ENCODE measurements around the gene MTM1. TPM values are rescaled to one million over a fixed set of nuclear protein-coding genes. Genes with fewer than 3 reads are reported as not detected.

Gene MTM1
- total RNA-seq, 1 donor from 2014 or later: 12.1 TPM

DNA sequence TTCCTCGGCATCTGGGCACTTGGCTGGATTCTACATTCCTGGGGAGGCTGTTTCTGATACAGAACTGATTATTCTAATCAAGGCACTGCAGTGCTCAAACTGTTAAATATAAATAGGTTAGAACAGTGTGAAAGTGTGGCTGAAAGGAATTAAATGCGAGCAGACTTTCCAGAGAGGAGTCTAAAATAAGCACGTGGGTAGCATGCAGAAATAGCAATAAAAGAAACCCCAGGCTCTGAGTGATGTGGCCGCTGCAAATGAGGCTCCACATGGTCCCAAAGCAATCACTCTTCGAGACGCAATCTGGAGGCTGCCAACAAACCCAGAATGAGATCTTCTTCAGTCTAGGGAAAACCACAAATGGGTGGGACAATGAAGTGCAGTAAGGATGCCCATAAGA is 30.6 kb upstream of the MTM1 start:
- peaks cover 28% of the 10 kb centered on the region for H3K9me3 Mint-ChIP-seq (ENCODE audit: low read depth)
- DNase-seq (ENCODE audit: low spot score, unreplicated experiment): no peak
- H3K4me3 Mint-ChIP-seq (ENCODE audit: low read depth): no peak overlapping the region
- no peaks in the 10 kb centered on the region for H3K4me1 Mint-ChIP-seq (ENCODE audit: low read depth)
- TF ChIP-seq CTCF (IDR thresholded peaks at IDR 0.05; ENCODE audit: unreplicated experiment): no peak
- no peak overlapping the region for H3K27ac Mint-ChIP-seq
- peaks cover 3% of the 10 kb centered on the region for H3K27me3 Mint-ChIP-seq
- no peaks in the 10 kb centered on the region for H3K36me3 Mint-ChIP-seq (ENCODE audit: insufficient read depth)

GRCh38 chrX:150540965-150541364 is 27.5 kb upstream of the MTM1 start:
- Mint-ChIP-seq H3K27me3 (peaks cover 3% of the 10 kb centered on the region), H3K4me3 (ENCODE audit: low read depth) (no peak overlapping the region), H3K36me3 (ENCODE audit: insufficient read depth) (no peaks in the 10 kb centered on the region), H3K27ac (no peak overlapping the region), H3K9me3 (ENCODE audit: low read depth) (peaks cover 12% of the 10 kb centered on the region), H3K4me1 (ENCODE audit: low read depth) (no peaks in the 10 kb centered on the region)
- no peak for DNase-seq (ENCODE audit: low spot score, unreplicated experiment)
- TF ChIP-seq CTCF (IDR thresholded peaks at IDR 0.05; ENCODE audit: unreplicated experiment): no peak

DNA sequence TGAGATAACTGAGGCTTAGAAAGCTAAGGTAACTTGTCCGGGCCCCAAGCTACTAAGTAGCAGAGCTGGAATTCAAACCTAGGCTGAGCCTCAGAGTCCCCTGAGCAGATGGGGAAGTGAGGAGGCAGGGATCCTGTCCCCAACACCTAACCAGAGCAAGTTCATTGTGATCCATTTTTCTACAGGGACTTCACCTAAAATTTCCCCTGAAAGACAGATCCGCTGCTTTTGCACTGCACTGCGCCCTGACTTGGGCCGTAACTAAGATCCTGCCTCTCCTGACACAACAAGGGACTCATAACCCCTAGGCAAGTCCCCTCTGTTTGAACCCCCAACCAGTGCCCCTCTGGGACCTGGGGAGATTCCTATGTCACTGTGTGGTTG is 25.6 kb upstream of the MTM1 start:
- no peak for TF ChIP-seq CTCF (IDR thresholded peaks at IDR 0.05; ENCODE audit: unreplicated experiment)
- no peak for DNase-seq (ENCODE audit: low spot score, unreplicated experiment)
- Mint-ChIP-seq H3K9me3 (ENCODE audit: low read depth) (no peaks in the 10 kb centered on the region), H3K4me3 (ENCODE audit: low read depth) (no peak overlapping the region), H3K27me3 (peaks cover 9% of the 10 kb centered on the region), H3K36me3 (ENCODE audit: insufficient read depth) (no peaks in the 10 kb centered on the region), H3K27ac (no peak overlapping the region), H3K4me1 (ENCODE audit: low read depth) (no peaks in the 10 kb centered on the region)

DNA sequence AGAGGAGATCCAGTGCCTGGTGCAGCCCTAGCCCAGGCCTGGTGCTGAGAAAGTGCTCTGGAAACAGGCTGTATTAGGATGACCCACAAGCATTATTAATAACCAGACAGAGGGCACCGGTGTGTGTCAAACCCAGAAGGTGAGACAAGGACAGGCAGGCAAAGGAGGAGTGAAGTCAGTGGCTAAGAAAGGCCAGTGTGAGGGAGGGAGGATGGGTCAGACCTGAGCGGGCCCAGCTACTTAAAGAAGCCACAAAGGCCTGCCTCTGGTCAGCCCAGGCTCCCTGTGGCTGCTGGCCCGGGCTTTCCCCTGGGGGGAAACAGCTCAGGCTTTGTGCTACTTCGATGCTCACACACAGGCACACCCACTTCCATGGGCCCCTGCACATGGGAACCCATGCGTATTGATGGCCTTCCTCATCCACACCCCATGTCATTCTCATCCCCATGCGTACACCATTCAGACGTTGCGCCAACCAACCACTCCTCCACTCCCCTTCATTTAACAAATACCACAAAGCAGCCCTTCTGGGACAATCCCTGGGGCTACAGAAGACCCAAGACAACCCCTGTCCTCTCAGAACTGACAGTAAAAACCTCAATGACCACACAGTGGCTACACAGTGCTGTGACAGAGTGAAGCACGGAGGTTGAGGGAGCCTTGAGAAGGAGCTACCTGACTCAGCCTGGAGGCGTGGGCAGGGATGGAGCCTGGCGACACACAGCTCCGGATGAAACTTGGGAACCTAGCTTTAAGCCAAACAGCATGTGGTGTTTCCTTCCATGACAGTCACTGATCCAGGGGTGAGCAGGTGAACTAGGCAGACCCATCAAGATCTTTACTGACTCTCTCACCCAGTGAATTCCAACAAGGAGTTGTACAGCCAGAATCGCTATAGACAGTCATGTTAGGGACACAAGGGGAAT is 24.9 kb upstream of the MTM1 start:
- no peak overlapping the region for H3K4me3 Mint-ChIP-seq (ENCODE audit: low read depth)
- no peak for DNase-seq (ENCODE audit: low spot score, unreplicated experiment)
- H3K36me3 Mint-ChIP-seq (ENCODE audit: insufficient read depth): no peaks in the 10 kb centered on the region
- peaks cover 16% of the 10 kb centered on the region for H3K27me3 Mint-ChIP-seq
- H3K4me1 Mint-ChIP-seq (ENCODE audit: low read depth): no peaks in the 10 kb centered on the region
- no peaks in the 10 kb centered on the region for H3K9me3 Mint-ChIP-seq (ENCODE audit: low read depth)
- H3K27ac Mint-ChIP-seq: no peak overlapping the region
- no peak for TF ChIP-seq CTCF (IDR thresholded peaks at IDR 0.05; ENCODE audit: unreplicated experiment)

DNA sequence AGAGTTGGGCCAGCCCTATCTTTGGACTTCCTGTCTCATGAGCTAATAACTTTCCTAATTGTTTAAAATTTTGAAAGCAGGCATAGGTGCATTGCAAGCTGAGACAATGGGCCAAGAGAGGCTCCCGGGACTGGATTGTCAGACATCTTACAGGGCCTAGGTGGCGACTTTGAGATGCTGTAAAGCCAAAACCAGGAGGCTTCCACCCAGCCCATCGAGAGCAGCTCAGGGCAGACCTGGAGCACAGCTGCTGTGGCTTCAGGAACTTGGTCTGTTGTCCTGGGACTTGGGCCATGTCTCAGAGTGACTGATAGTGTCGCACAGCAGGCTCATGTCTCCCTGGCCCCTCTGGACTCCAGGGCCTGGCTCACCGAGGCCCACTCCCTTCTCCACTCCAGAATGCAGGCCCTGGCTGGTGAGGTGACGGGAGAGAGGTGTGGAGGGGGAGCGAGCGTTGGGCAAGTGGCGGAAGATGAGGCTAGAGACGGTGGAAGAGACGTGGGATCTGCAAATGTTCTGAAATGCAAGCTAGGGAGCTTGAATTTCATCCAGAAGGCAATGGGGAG is 24.1 kb upstream of the MTM1 start:
- H3K27ac Mint-ChIP-seq: no peak overlapping the region
- no peaks in the 10 kb centered on the region for H3K36me3 Mint-ChIP-seq (ENCODE audit: insufficient read depth)
- H3K27me3 Mint-ChIP-seq: peaks cover 19% of the 10 kb centered on the region
- no peaks in the 10 kb centered on the region for H3K4me1 Mint-ChIP-seq (ENCODE audit: low read depth)
- no peak overlapping the region for H3K4me3 Mint-ChIP-seq (ENCODE audit: low read depth)
- no peak for DNase-seq (ENCODE audit: low spot score, unreplicated experiment)
- H3K9me3 Mint-ChIP-seq (ENCODE audit: low read depth): no peaks in the 10 kb centered on the region
- TF ChIP-seq CTCF (IDR thresholded peaks at IDR 0.05; ENCODE audit: unreplicated experiment): no peak
